GM23338 (cell line): ENCODE data around the gene MYO5B.

ENCODE experiments used
- CREB1 ChIP-seq: fragments of 250-450 bp; sonication (Bioruptor Pico); IDR thresholded peaks from 2 replicates; pipeline ENCODE4 v1.5.0; 2020; ENCODE audit warnings: low read depth, mild to moderate bottlenecking, moderate library complexity
- CTCF ChIP-seq, 2 experiments: fragments of 200-600 bp in 1 of 2; sonication (generic) in 1 of 2; conservative IDR thresholded peaks; 2 replicates each; pipeline versions ENCODE4 v1.5.1 to v1.6.1; 2016 to 2017; ENCODE audit warnings: antibody characterized with exemption in 2 of 2, low read depth in 2 of 2, mild to moderate bottlenecking in 2 of 2, moderate library complexity in 1 of 2
- EZH2 ChIP-seq: fragments of 200-600 bp; sonication (generic); IDR thresholded peaks from one replicate; pipeline ENCODE4 v1.8.0; 2017; ENCODE audit warnings: antibody characterized with exemption, mild to moderate bottlenecking, low read depth; ENCODE audit not compliant: unreplicated experiment
- EZH2phosphoT487 ChIP-seq: fragments of 200-600 bp; sonication (generic); IDR thresholded peaks from one replicate; pipeline ENCODE4 v1.8.1; 2018; ENCODE audit warnings: antibody characterized with exemption; ENCODE audit not compliant: unreplicated experiment
- JUNB ChIP-seq: IDR thresholded peaks from one replicate; pipeline ENCODE4 v1.6.1; 2016; ENCODE audit warnings: antibody characterized with exemption; ENCODE audit not compliant: unreplicated experiment
- NANOG ChIP-seq: IDR thresholded peaks from 2 replicates; pipeline ENCODE4 v1.6.1; 2016; ENCODE audit warnings: antibody characterized with exemption, borderline replicate concordance
- POLR2AphosphoS5 ChIP-seq: IDR thresholded peaks from 2 replicates; pipeline ENCODE4 v1.6.1; 2016; ENCODE audit warnings: antibody characterized with exemption, low read depth
- REST ChIP-seq: IDR thresholded peaks from one replicate; pipeline ENCODE4 v1.6.1; 2018; ENCODE audit warnings: antibody characterized with exemption; ENCODE audit not compliant: unreplicated experiment
- STAT1 ChIP-seq: IDR thresholded peaks from one replicate; pipeline ENCODE4 v1.6.1; 2016; ENCODE audit warnings: antibody characterized with exemption; ENCODE audit not compliant: unreplicated experiment
- ZNF114 ChIP-seq: fragments of 250-450 bp; sonication (Bioruptor Pico); IDR thresholded peaks from 2 replicates; pipeline ENCODE4 v1.5.0; 2020; ENCODE audit warnings: mild to moderate bottlenecking, moderate library complexity
- ZNF331 ChIP-seq: fragments of 250-450 bp; sonication (Bioruptor Pico); IDR thresholded peaks from 2 replicates; pipeline ENCODE4 v1.5.0; 2020; ENCODE audit warnings: low read depth, mild to moderate bottlenecking, moderate library complexity
- ZNF462 ChIP-seq: fragments of 250-450 bp; sonication (Bioruptor Pico); IDR thresholded peaks from 2 replicates; pipeline ENCODE4 v1.5.0; 2020; ENCODE audit warnings: mild to moderate bottlenecking, moderate library complexity

- TF ChIP-seq CTCF (conservative IDR thresholded peaks at IDR 0.05; ENCODE audit: low read depth in 2 of 2) (peak; percentile 13 to 17; a peak in 1 of 4 replicates), EZH2 (no peak), POLR2AphosphoS5 (no peak), EZH2phosphoT487 (no peak), ZNF462 (CRISPR knock-in tag) (no peak), CREB1 (CRISPR knock-in tag) (no peak), REST (no peak), ZNF331 (CRISPR knock-in tag) (no peak), NANOG (no peak), STAT1 (no peak), JUNB (no peak), ZNF114 (CRISPR knock-in tag) (no peak)
These were observed 295.2 kb downstream of the MYO5B start for GRCh38 chr18:49899657-49900330.
